Measurements from ENCODE around the gene SPRED2.
A peak's percentile ranks its signal among the peaks of the same experiment; 100 is the strongest.

Gene SPRED2

GRCh38 chr2:65261676-65262075 lies 170.7 kb downstream of the SPRED2 start:
- ATAC-seq = peak; percentile 63
- TF ChIP-seq ZNF8 (CRISPR knock-in tag; IDR thresholded peaks at IDR 0.05) = no peak
- TF ChIP-seq TCF4 (CRISPR knock-in tag; IDR thresholded peaks at IDR 0.05; ENCODE audit: borderline replicate concordance) = peak; percentile 24; the same call in 1 of the 2 replicates
- TF ChIP-seq ISL1 (CRISPR knock-in tag; IDR thresholded peaks at IDR 0.05) = peak; percentile 67

All from SK-N-SH treated with all-trans-retinoic acid at 6 μM for 48 hours (cell line).